HS-27A (cell line): ENCODE results near the gene PEX6.
"Not testable (repeated sequence)": the region's sequence is repeated elsewhere in the genome, so short reads cannot be mapped to it uniquely, and the experiment has no call there.

ENCODE experiments used
- DNase-seq: peaks from one replicate; pipeline ENCODE4 v3.0.0-alpha.2; 2012; ENCODE audit warnings: low read depth, missing footprints

The PEX6 gene

GRCh38 chr6:42966571-42966970 is 12.4 kb downstream of the PEX6 start:
- DNase-seq, result no peak

GRCh38 chr6:42963855-42964605 is 15.0 kb downstream of the PEX6 start:
- DNase-seq, result no peak

DNA sequence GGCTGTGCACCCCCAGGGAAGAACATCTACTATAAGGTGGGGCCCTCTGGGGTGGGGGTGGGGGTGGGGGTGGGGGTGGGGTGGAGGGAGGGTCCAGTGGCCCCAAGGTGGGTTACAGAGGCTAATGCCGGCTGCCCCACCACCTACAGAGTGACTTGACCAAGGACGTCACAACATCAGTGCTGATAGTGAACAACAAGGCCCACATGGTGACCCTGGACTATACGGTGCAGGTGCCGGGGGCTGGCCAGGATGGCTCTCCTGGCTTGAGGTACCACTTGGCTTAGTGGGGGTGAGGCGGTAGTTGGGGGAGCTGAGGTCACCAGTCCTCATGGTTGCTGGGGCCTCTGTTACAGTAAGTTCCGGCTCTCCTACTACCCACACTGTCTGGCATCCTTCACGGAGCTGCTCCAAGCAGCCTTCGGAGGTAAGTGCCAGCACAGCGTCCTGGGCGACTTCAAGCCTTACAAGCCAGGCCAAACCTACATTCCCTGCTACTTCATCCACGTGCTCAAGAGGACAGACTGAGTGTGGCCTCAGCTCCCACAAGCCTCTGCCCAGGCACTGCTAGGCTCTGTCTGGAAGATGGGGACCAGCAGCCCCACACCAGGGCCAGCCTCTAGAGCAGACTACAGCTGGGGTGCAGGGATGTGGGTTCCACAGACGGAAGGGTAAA is 15.7 kb downstream of the PEX6 start:
- DNase-seq, result no peak

DNA sequence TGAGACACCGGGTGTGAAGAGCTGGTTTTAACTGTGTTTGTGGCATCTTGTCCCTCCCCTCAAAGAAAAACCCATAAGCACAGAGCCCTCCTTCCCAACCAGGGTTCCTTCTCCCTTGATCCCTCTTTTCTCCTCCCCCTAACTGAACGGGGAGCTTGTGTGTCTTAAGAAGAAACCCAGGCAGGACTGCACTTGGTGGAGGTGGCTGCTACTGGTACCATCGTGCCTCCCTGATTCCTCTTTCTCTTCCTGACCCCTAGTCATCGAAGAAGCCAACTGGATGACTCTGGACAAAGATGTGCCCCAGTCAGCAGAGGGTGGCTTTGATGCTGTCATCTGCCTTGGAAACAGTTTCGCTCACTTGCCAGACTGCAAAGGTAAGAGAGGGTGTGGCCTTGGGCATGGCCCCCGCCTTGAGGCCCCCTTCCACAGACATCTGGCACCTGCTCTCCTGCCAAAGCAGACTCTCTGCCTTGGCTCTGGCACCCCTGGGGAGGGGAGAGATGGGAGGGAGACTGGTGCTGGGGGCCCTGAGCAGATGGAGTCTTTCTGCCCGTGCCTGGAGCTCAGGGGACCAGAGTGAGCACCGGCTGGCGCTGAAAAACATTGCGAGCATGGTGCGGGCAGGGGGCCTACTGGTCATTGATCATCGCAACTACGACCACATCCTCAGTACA is 16.3 kb downstream of the PEX6 start:
- no peak for DNase-seq

DNA sequence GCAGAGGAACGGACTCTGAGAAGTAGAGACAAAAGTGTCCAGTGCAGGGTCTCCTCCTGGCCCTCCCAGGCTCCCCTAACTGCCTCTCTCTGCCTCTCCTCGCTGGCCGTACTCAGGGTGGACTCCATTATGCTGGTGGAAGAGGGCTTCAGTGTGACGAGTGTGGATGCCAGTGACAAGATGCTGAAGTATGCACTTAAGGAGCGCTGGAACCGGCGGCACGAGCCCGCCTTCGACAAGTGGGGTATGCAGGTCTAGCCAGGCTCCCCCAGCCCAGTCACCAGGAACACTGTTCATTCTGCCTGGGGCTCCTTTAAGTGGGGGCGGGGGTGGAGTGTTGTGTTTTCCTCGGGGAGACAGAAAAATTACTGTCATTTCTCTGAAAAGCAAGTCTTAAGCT is 16.9 kb downstream of the PEX6 start:
- no peak for DNase-seq

GRCh38 chr6:42961020-42961470 is 17.9 kb downstream of the PEX6 start:
- DNase-seq, result no peak

- no peak for DNase-seq
Observed at GRCh38 chr6:42960243-42961019, 18.6 kb downstream of the PEX6 start, which contains the start of gene GNMT. TSS of gene GNMT (plus strand) at chr6:42960754. CDS start at chr6:42960768, 14 bp downstream.

DNA sequence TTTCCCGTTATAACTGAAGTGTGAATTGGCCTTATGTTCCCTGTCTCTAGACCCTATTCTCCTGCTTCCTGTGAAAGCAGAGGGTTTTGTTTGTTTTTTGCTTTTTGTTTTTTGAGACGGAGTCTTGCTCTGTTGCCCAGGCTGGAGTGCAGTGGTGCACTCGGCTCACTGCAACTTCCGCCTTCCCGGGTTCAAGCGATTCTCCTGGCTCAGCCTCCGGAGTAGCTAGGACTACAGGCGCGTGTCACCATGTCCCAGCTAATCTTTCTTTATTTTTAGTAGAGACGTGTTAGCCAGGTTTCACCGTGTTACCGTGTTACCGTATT is 19.1 kb downstream of the PEX6 start:
- no peak for DNase-seq

GRCh38 chr6:42958125-42958524 is 20.9 kb downstream of the PEX6 start:
- no peak for DNase-seq

- not testable (repeated sequence) for DNase-seq
Observed at GRCh38 chr6:42954405-42954804, 24.6 kb downstream of the PEX6 start.

DNA sequence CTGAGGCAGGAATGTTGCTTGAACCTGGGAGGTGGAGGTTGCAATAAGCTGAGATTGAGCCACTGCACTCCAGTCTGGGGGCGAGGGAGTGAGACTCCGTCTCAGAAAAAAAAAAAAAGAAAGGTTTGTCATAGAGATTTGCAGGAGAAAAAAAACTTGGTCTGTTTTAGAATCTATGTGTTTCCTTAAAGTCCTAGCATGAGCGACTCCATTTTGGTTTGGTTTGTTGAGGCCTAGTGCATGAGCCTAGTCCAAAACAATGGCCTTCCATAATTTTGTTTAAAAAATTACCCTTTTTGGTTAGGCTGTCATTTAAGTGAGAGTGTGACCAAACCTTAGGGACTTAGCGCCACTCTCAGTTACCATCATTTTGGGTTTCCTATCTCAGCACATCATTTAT is 26.6 kb downstream of the PEX6 start:
- DNase-seq, result no peak

GRCh38 chr6:42947950-42948349 is 31.0 kb downstream of the PEX6 start:
- no peak for DNase-seq

DNA sequence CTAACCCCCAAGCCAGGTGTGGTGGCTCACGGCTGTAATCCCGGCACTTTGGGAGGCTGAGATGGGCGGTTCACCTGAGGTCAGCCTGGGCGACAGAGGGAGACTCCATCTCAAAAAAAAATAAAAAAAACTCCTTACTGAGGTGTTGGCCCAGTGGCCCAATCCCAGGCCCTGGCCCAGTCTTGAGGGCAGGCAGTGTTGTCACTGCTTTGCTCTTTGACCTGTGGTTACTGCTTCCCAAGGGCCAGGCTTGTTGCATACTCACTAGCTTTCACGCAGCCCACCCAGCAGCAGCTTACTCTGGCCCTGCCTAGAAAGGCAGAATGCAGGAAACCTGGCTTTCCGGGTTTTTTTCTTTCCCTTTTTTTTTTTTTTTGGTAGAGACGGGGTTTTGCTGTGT is 36.5 kb downstream of the PEX6 start:
- DNase-seq, result no peak

- DNase-seq, result not testable (repeated sequence)
Observed at GRCh38 chr6:42941356-42941755, 37.6 kb downstream of the PEX6 start.

GRCh38 chr6:42940493-42941045 is 38.4 kb downstream of the PEX6 start:
- DNase-seq, result no peak

DNA sequence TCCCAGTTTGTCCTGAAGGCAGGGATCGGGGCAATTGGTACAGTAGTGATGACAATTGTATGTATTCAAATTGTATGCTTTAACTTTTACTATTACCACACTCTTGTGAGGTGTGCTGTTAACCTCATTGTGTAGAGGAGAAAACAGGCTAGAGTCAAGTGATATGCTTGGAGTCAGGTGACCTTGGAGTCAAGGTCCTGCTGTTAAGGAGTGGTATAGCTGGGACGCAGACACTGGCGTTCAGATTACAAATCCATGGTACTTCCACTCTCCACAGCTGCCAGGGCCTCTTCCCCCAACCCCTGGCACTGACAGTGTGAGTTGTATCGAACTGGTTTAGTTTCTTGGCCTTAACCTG is 39.2 kb downstream of the PEX6 start:
- no peak for DNase-seq

DNA sequence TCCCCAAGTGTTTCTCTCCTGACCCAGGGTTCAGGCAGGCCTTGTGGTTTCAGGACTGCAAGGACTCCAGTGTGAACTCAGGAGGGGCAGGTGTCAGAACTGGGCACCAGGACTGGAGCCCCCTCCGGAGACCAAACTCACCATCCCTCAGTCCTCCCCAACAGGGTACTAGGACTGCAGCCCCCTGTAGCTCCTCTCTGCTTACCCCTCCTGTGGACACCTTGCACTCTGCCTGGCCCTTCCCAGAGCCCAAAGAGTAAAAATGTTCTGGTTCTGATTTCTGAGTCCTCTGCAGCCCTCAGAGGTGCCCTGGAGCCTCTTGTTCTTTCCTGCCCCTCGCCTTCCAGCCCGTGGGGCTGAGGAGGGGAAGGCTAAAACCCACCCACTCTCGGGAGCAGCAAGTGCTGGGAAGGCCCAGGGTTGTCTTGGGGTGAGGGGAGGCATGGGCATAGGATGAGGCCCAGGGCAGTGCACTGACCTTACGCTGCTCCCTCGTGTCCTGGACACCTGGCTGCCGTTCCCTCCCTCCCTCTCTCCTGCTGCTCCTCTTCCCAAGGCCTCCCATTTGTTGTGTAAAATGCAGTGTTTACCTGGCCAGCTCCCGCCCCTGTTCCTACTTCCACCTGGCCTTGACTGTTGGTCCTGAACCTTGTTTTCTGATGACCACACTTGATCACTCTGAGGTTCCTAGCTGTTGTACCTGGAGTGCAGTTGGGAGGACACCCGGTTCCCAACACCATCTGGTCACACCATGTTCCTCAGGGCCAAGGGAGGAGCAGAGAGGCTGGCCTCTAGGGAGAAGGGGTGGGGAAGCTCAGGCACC is 39.8 kb downstream of the PEX6 start:
- no peak for DNase-seq

DNA sequence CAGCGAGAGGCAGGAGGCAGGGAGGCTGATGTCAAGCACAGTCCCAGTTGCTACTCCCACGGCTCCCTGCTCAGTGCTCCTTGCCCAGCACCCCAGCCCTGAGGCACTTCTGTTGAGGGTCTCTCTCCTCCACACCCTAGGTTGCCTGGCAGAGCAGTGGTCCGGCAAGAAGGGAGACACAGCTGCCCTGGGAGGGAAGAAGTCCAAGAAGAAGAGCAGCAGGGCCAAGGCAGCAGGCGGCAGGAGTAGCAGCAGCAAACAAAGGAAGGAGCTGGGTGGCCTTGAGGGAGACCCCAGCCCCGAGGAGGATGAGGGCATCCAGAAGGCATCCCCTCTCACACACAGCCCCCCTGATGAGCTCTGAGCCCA is 40.6 kb downstream of the PEX6 start:
- DNase-seq, result no peak

GRCh38 chr6:42937548-42938427 is 41.2 kb downstream of the PEX6 start:
- no peak for DNase-seq

GRCh38 chr6:42936398-42936797 is 42.6 kb downstream of the PEX6 start:
- no peak for DNase-seq
